HFF-Myc (cell line): Measurements from ENCODE around the gene TMCO4.

ENCODE experiments used
- DNase-seq: peaks from one replicate; pipeline ENCODE4 v3.0.0-alpha.2; 2011; ENCODE audit warnings: low read depth; ENCODE audit errors: extremely low read depth
- H3K4me3 ChIP-seq: replicated peaks from 2 replicates; pipeline ENCODE4 v1.5.1; 2011; ENCODE audit warnings: low read depth, mild to moderate bottlenecking, control low read depth, low read length
- CTCF ChIP-seq: IDR thresholded peaks from 2 replicates; pipeline ENCODE4 v1.5.1; 2012; ENCODE audit warnings: mild to moderate bottlenecking, low read depth, low read length, control low read depth; ENCODE audit errors: missing control alignments

TMCO4 gene

GRCh38 chr1:19661721-19662228 is 137.9 kb downstream of the TMCO4 start:
- H3K4me3 ChIP-seq: no peak overlapping the region
- DNase-seq: no peak
- peak; percentile 60 for TF ChIP-seq CTCF

GRCh38 chr1:19658186-19658585 is 141.5 kb downstream of the TMCO4 start:
- no peak overlapping the region for H3K4me3 ChIP-seq
- TF ChIP-seq CTCF: no peak
- DNase-seq: no peak

- DNase-seq: no peak
- no peak overlapping the region for H3K4me3 ChIP-seq
- TF ChIP-seq CTCF: no peak
Measured at GRCh38 chr1:19657511-19657910, 142.2 kb downstream of the TMCO4 start.

GRCh38 chr1:19656780-19657466 is 142.8 kb downstream of the TMCO4 start:
- TF ChIP-seq CTCF: no peak
- DNase-seq: no peak
- no peak overlapping the region for H3K4me3 ChIP-seq

GRCh38 chr1:19656134-19656779 is 143.5 kb downstream of the TMCO4 start:
- TF ChIP-seq CTCF: no peak
- DNase-seq: no peak
- no peak overlapping the region for H3K4me3 ChIP-seq

GRCh38 chr1:19655718-19656080 is 144.0 kb downstream of the TMCO4 start:
- DNase-seq: no peak
- TF ChIP-seq CTCF: no peak
- no peak overlapping the region for H3K4me3 ChIP-seq
